Measurements from ENCODE around the gene PABPN1. TPM values are rescaled to one million over a fixed set of nuclear protein-coding genes. Genes with fewer than 3 reads are reported as not detected.

The PABPN1 gene
- polyA plus RNA-seq, 3 donors: 54.4 to 356 (median 64.6) TPM

DNA sequence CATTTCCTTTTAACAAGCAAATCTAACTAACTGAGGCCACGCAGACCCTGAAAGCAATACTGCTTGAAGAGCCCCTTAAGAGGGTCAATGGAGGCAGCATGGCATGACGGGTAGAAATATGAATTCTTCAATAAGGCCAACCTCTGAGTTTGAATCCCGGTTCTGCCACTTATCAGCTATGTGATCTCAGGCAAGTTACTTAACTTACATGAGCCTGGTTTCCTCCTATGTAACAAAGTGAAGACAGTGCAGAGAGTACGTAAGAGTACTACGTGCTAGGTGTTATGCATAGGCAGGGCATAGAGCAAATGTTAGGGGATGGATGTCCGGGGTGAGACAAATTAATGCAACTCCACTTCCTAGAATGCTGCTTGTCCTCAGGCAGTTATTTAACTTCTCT lies 40.0 kb upstream of the PABPN1 start:
- Mint-ChIP-seq H3K4me1 (peaks cover 15% of the 10 kb centered on the region), H3K4me3 (no peak overlapping the region), H3K27me3 (ENCODE audit: low read depth in 3 of 3) (peaks cover 0 to 4% (median 1%) of the 10 kb centered on the region in 3 donors), H3K27ac (no peak overlapping the region), H3K9me3 (no peaks in the 10 kb centered on the region), H3K36me3 (peaks cover 10 to 14% of the 10 kb centered on the region in 2 donors)
- no peak for DNase-seq
- Histone ChIP-seq H3K27me3 (ENCODE audit: control insufficient read depth in 2 of 2, insufficient read depth in 2 of 2, low read length in 2 of 2) (no peaks in the 10 kb centered on the region), H3K36me3 (replicated peaks in 1 of 2; ENCODE audit: control insufficient read depth in 1 of 2, insufficient read depth in 2 of 2, low read length in 2 of 2) (peaks cover 3 to 16% of the 10 kb centered on the region in 2 donors), H3K4me3 (replicated peaks in 1 of 3; ENCODE audit: low read depth in 2 of 3, low read length in 3 of 3) (no peak overlapping the region), H3K4me1 (ENCODE audit: control insufficient read depth in 1 of 2, insufficient read depth in 2 of 2, low read length in 2 of 2) (peaks cover 9 to 14% of the 10 kb centered on the region in 2 donors), H3K9me3 (replicated peaks in 1 of 2; ENCODE audit: control insufficient read depth in 1 of 2, insufficient read depth in 1 of 2, low read length in 2 of 2) (no peaks in the 10 kb centered on the region), H2AFZ (ENCODE audit: insufficient read depth, low read depth, low read length, poor library complexity, severe bottlenecking) (no peak overlapping the region), H3K79me2 (ENCODE audit: insufficient read depth, low read length) (peaks cover 36% of the 10 kb centered on the region), H4K20me1 (ENCODE audit: insufficient read depth, low read length) (peaks cover 5% of the 10 kb centered on the region), H3K4me2 (replicated peaks; ENCODE audit: extremely low read depth, low read length, poor library complexity, severe bottlenecking) (no peak overlapping the region), H3K27ac (ENCODE audit: low read depth in 1 of 2, low read length in 2 of 2) (no peak overlapping the region), H3K9ac (ENCODE audit: insufficient read depth, low read length, poor library complexity, severe bottlenecking) (no peak overlapping the region)
- intact Hi-C loops (cut with micrococcal nuclease): loop anchor here in 1 of 2 donors (10.0 kb wide), 1 partner anchor 186 kb away; the partner anchor contains the start of genes ACIN1 and C14orf119
- WGBS (ENCODE audit: insufficient coverage): 100% methylated on average over 1 of the region's 6 CpGs
- TF ChIP-seq, protein P1, sequence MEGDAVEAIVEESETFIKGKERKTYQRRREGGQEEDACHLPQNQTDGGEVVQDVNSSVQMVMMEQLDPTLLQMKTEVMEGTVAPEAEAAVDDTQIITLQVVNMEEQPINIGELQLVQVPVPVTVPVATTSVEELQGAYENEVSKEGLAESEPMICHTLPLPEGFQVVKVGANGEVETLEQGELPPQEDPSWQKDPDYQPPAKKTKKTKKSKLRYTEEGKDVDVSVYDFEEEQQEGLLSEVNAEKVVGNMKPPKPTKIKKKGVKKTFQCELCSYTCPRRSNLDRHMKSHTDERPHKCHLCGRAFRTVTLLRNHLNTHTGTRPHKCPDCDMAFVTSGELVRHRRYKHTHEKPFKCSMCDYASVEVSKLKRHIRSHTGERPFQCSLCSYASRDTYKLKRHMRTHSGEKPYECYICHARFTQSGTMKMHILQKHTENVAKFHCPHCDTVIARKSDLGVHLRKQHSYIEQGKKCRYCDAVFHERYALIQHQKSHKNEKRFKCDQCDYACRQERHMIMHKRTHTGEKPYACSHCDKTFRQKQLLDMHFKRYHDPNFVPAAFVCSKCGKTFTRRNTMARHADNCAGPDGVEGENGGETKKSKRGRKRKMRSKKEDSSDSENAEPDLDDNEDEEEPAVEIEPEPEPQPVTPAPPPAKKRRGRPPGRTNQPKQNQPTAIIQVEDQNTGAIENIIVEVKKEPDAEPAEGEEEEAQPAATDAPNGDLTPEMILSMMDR (IDR thresholded peaks at IDR 0.05): no peak

DNA sequence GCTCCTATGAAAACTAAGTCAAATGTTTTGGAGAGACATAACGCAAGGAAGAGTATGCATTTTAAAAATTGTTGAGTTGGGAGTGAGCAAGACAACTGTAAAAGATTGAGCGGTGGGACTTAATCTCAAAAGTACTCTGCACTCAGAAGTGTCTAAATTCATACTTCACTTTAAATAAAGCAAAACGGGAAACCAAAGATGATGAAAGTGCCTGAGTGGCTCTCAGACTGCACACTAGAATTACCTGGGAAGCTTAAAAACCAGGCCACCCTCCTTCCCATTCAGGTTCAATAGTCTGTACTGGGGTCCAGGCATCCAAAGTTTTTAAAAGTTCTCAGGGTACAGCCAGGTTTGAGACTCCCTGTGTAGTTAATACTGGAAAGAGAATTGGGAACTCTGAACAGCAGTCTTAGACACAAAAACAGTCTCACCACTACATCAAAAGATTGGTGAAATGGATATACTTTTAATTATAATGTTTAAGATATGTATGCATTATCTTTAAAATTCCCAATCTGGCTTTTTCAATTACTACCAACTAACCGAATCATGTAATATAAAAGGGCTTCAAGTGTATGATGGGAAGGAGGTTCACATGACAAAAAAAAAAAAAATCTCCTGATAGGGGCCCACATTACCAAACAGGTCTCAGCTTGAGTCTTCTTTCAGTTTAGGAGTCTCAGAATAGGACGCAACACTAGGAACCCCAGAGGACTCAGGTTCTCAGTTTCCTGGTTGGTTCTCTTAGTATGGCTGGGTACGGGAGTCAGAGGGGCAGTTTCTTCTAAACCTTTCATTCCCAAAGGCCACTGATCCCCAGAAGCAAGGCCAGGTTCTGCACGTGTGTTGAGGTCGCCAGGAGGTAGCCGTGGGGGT lies 36.4 kb upstream of the PABPN1 start:
- Histone ChIP-seq H3K9ac (ENCODE audit: insufficient read depth, low read length, poor library complexity, severe bottlenecking) (peak overlapping the region; percentile 92), H3K27ac (ENCODE audit: low read depth in 1 of 2, low read length in 2 of 2) (peak overlapping the region; percentile 42 to 91), H2AFZ (ENCODE audit: insufficient read depth, low read depth, low read length, poor library complexity, severe bottlenecking) (peak overlapping the region; percentile 93), H3K9me3 (replicated peaks in 1 of 2; ENCODE audit: control insufficient read depth in 1 of 2, insufficient read depth in 1 of 2, low read length in 2 of 2) (no peaks in the 10 kb centered on the region), H3K79me2 (ENCODE audit: insufficient read depth, low read length) (peaks cover 36% of the 10 kb centered on the region), H3K4me1 (ENCODE audit: control insufficient read depth in 1 of 2, insufficient read depth in 2 of 2, low read length in 2 of 2) (peaks cover 18 to 25% of the 10 kb centered on the region in 2 donors), H3K36me3 (replicated peaks in 1 of 2; ENCODE audit: control insufficient read depth in 1 of 2, insufficient read depth in 2 of 2, low read length in 2 of 2) (peaks cover 3 to 7% of the 10 kb centered on the region in 2 donors), H3K4me3 (replicated peaks in 1 of 3; ENCODE audit: low read depth in 2 of 3, low read length in 3 of 3) (peak overlapping the region; percentile 70 to 94 (median 89)), H3K27me3 (ENCODE audit: control insufficient read depth in 2 of 2, insufficient read depth in 2 of 2, low read length in 2 of 2) (no peaks in the 10 kb centered on the region), H3K4me2 (replicated peaks; ENCODE audit: extremely low read depth, low read length, poor library complexity, severe bottlenecking) (peak overlapping the region; percentile 95), H4K20me1 (ENCODE audit: insufficient read depth, low read length) (peaks cover 4% of the 10 kb centered on the region)
- Mint-ChIP-seq H3K27ac (peak overlapping the region; percentile 84 to 94 (median 91)), H3K4me3 (peak overlapping the region; percentile 98 to 99), H3K27me3 (ENCODE audit: low read depth in 3 of 3) (peaks cover 0 to 2% (median 0%) of the 10 kb centered on the region in 3 donors), H3K4me1 (peaks cover 24% of the 10 kb centered on the region), H3K36me3 (peaks cover 0 to 3% of the 10 kb centered on the region in 2 donors), H3K9me3 (no peaks in the 10 kb centered on the region)
- WGBS (ENCODE audit: insufficient coverage): 0% methylated on average over 1 of the region's 9 CpGs
- TF ChIP-seq, protein P1 (IDR thresholded peaks at IDR 0.05): no peak
- DNase-seq: peak in 2 of 3 donors; percentile 19 to 46
- intact Hi-C loops (cut with micrococcal nuclease): loop anchor here (5.0 to 10.0 kb wide), 2 partner anchors 37 to 190 kb away; partner anchors contain the start of genes ACIN1 (in 1 of the 2), C14orf119 (in 1 of the 2) and PABPN1 (in 1 of the 2)
